ENCODE data around the gene DIP2C.

The DIP2C gene

GRCh38 chr10:677038-677437 lies 12.4 kb downstream of the DIP2C start:
- DNase-seq = no peak

- no peak for DNase-seq
Measured at GRCh38 chr10:676178-676577, 13.3 kb downstream of the DIP2C start.

- DNase-seq = no peak
Measured at GRCh38 chr10:675532-675931, 13.9 kb downstream of the DIP2C start.

GRCh38 chr10:673492-673891 lies 16.0 kb downstream of the DIP2C start:
- no peak for DNase-seq

GRCh38 chr10:672992-673391 lies 16.5 kb downstream of the DIP2C start:
- DNase-seq = no peak

- DNase-seq = no peak
Measured at GRCh38 chr10:672203-672602, 17.3 kb downstream of the DIP2C start.

- DNase-seq = no peak
Measured at GRCh38 chr10:670990-671389, 18.5 kb downstream of the DIP2C start.

- DNase-seq = no peak
Measured at GRCh38 chr10:670038-670437, 19.4 kb downstream of the DIP2C start.

- no peak for DNase-seq
Measured at GRCh38 chr10:668786-669485, 20.5 kb downstream of the DIP2C start.

- DNase-seq = no peak
Measured at GRCh38 chr10:667602-668143, 21.8 kb downstream of the DIP2C start.

GRCh38 chr10:667096-667495 lies 22.4 kb downstream of the DIP2C start:
- no peak for DNase-seq

- no peak for DNase-seq
Measured at GRCh38 chr10:666237-667012, 23.0 kb downstream of the DIP2C start.

- no peak for DNase-seq
Measured at GRCh38 chr10:665579-666091, 23.8 kb downstream of the DIP2C start.

- no peak for DNase-seq
Measured at GRCh38 chr10:664893-665292, 24.6 kb downstream of the DIP2C start.

- DNase-seq = no peak
Measured at GRCh38 chr10:664301-664700, 25.2 kb downstream of the DIP2C start.

- DNase-seq = no peak
Measured at GRCh38 chr10:663831-664251, 25.6 kb downstream of the DIP2C start.

GRCh38 chr10:663466-663751 lies 26.1 kb downstream of the DIP2C start:
- DNase-seq = no peak

GRCh38 chr10:662686-663465 lies 26.6 kb downstream of the DIP2C start:
- DNase-seq = no peak

GRCh38 chr10:662223-662605 lies 27.3 kb downstream of the DIP2C start:
- DNase-seq = no peak

- no peak for DNase-seq
Measured at GRCh38 chr10:661597-662222, 27.8 kb downstream of the DIP2C start.

- no peak for DNase-seq
Measured at GRCh38 chr10:660970-661596, 28.4 kb downstream of the DIP2C start.

GRCh38 chr10:660413-660969 lies 29.0 kb downstream of the DIP2C start:
- no peak for DNase-seq

Data from NCI-H2107 (cell line).